Mesenchymal stem cell (in vitro differentiated cells and primary cell): ENCODE results near the gene LRRN2.

Experiments used
- DNase-seq: peaks from one replicate; pipeline ENCODE4 v3.0.0-alpha.2; 2013
- H2AFZ ChIP-seq: one replicate; pipeline ENCODE4 v1.6.1; 2013; ENCODE audit warnings: low read depth, mild to moderate bottlenecking, control low read depth, inconsistent platforms, low read length, moderate library complexity
- H2AK5ac ChIP-seq: 2 replicates; pipeline ENCODE4 v1.6.1; 2013; ENCODE audit warnings: low read length, moderate library complexity, mild to moderate bottlenecking, inconsistent platforms; ENCODE audit not compliant: severe bottlenecking
- H2BK120ac ChIP-seq: one replicate; pipeline ENCODE4 v1.6.1; 2013; ENCODE audit warnings: low read depth, mild to moderate bottlenecking, inconsistent platforms, low read length, moderate library complexity
- H2BK12ac ChIP-seq, 2 experiments: one replicate each; pipeline ENCODE4 v1.6.1; 2013; ENCODE audit warnings: inconsistent platforms in 2 of 2, low read length in 2 of 2, mild to moderate bottlenecking in 2 of 2, moderate library complexity in 2 of 2, control low read depth in 1 of 2
- H2BK15ac ChIP-seq: one replicate; pipeline ENCODE4 v1.6.1; 2013; ENCODE audit warnings: mild to moderate bottlenecking, low read depth, inconsistent platforms; ENCODE audit not compliant: poor library complexity, severe bottlenecking
- H2BK5ac ChIP-seq: 2 replicates; pipeline ENCODE4 v1.6.1; 2013; ENCODE audit warnings: low read depth, mild to moderate bottlenecking, low read length, control low read depth, inconsistent platforms; ENCODE audit not compliant: poor library complexity, severe bottlenecking
- H3K14ac ChIP-seq, 2 experiments: one replicate each; pipeline ENCODE4 v1.6.1; 2013; ENCODE audit warnings: inconsistent platforms in 2 of 2, low read length in 2 of 2, control low read depth in 1 of 2, mild to moderate bottlenecking in 1 of 2, moderate library complexity in 1 of 2
- H3K18ac ChIP-seq, 2 experiments: one replicate each; pipeline ENCODE4 v1.6.1; 2013; ENCODE audit warnings: inconsistent platforms in 2 of 2, low read length in 2 of 2, control low read depth in 1 of 2, low read depth in 1 of 2, mild to moderate bottlenecking in 1 of 2
- H3K23ac ChIP-seq, 2 experiments: one replicate each; pipeline ENCODE4 v1.6.1; 2013; ENCODE audit warnings: inconsistent platforms in 2 of 2, low read length in 2 of 2, mild to moderate bottlenecking in 2 of 2, moderate library complexity in 2 of 2, control low read depth in 1 of 2
- H3K27ac ChIP-seq: 2 replicates; pipeline ENCODE4 v1.5.1; 2013; ENCODE audit warnings: mild to moderate bottlenecking, moderate library complexity, low read length, control low read depth, inconsistent platforms; ENCODE audit not compliant: poor library complexity, severe bottlenecking
- H3K27me3 ChIP-seq, 2 experiments: 2 replicates each; pipeline versions ENCODE4 v1.6.1 to v1.7.0; 2013; ENCODE audit warnings: low read length in 2 of 2, mild to moderate bottlenecking in 2 of 2, moderate library complexity in 2 of 2, control low read depth in 1 of 2, inconsistent platforms in 1 of 2; ENCODE audit not compliant: control insufficient read depth in 1 of 2, insufficient read depth in 1 of 2
- H3K36me3 ChIP-seq, 2 experiments: 2 replicates each; pipeline versions ENCODE4 v1.6.1 to v1.7.0; 2013; ENCODE audit warnings: low read length in 2 of 2, control low read depth in 1 of 2, inconsistent platforms in 1 of 2, low read depth in 1 of 2, mild to moderate bottlenecking in 1 of 2; ENCODE audit not compliant: insufficient read depth in 2 of 2, control insufficient read depth in 1 of 2
- H3K4ac ChIP-seq, 2 experiments: one replicate each; pipeline ENCODE4 v1.6.1; 2013; ENCODE audit warnings: inconsistent platforms in 2 of 2, low read length in 2 of 2, mild to moderate bottlenecking in 2 of 2, moderate library complexity in 2 of 2, control low read depth in 1 of 2, low read depth in 1 of 2
- H3K4me1 ChIP-seq: 2 replicates; pipeline ENCODE4 v1.6.1; 2013; ENCODE audit warnings: low read depth, low read length, control low read depth; ENCODE audit not compliant: control insufficient read depth, insufficient read depth
- H3K4me2 ChIP-seq: 2 replicates; pipeline ENCODE4 v1.6.1; 2013; ENCODE audit warnings: low read length, mild to moderate bottlenecking, inconsistent platforms; ENCODE audit not compliant: poor library complexity, severe bottlenecking
- H3K4me3 ChIP-seq, 2 experiments: 2 replicates each; pipeline versions ENCODE4 v1.5.1 to v1.7.0; 2013; ENCODE audit warnings: low read length in 2 of 2, mild to moderate bottlenecking in 2 of 2, control low read depth in 1 of 2, low read depth in 1 of 2; ENCODE audit not compliant: insufficient read depth in 1 of 2
- H3K79me1 ChIP-seq: replicated peaks from 2 replicates; pipeline ENCODE4 v1.6.1; 2013; ENCODE audit warnings: mild to moderate bottlenecking, control low read depth, low read length, inconsistent platforms; ENCODE audit not compliant: poor library complexity, severe bottlenecking
- H3K9ac ChIP-seq: 2 replicates; pipeline ENCODE4 v1.7.0; 2013; ENCODE audit warnings: mild to moderate bottlenecking, low read length, moderate library complexity
- H3K9me3 ChIP-seq: 2 replicates; pipeline ENCODE4 v1.7.0; 2013; ENCODE audit warnings: mild to moderate bottlenecking, low read length; ENCODE audit not compliant: control insufficient read depth
- H4K8ac ChIP-seq: one replicate; pipeline ENCODE4 v1.6.1; 2013; ENCODE audit warnings: inconsistent platforms, mild to moderate bottlenecking, low read length, moderate library complexity
- H4K91ac ChIP-seq: one replicate; pipeline ENCODE4 v1.6.1; 2013; ENCODE audit warnings: mild to moderate bottlenecking, low read length, inconsistent platforms
- WGBS: methylation state at CpG from one replicate; pipeline ENCODE4 v1.1.7; 2013; ENCODE audit warnings: mixed read lengths; 5-methylcytosine and 5-hydroxymethylcytosine counted together

The LRRN2 gene

GRCh38 chr1:204600968-204601367 is 84.6 kb downstream of the LRRN2 start:
- WGBS: 95% methylated on average over 4 of the region's 4 CpGs
- H3K4me2 ChIP-seq: no peak overlapping the region

GRCh38 chr1:204600203-204600602 is 85.3 kb downstream of the LRRN2 start:
- Histone ChIP-seq H3K4me2 (no peak overlapping the region), H2BK5ac (no peak overlapping the region), H2BK120ac (no peak overlapping the region), H4K91ac (peak overlapping the region; percentile 32), H3K27ac (no peak overlapping the region), H4K8ac (no peak overlapping the region), H3K27me3 (peaks cover 24 to 54% of the 10 kb centered on the region in 2 experiments), H2AK5ac (no peak overlapping the region), H3K4me3 (no peak overlapping the region), H2BK15ac (no peak overlapping the region), H3K4ac (no peak overlapping the region), H3K14ac (no peak overlapping the region), H3K9me3 (no peaks in the 10 kb centered on the region), H2BK12ac (no peak overlapping the region), H3K9ac (no peak overlapping the region), H2AFZ (no peak overlapping the region), H3K4me1 (no peaks in the 10 kb centered on the region), H3K79me1 (no peaks in the 10 kb centered on the region), H3K36me3 (no peaks in the 10 kb centered on the region), H3K23ac (no peak overlapping the region), H3K18ac (no peak overlapping the region)
- WGBS: 86% methylated on average over 5 of the region's 5 CpGs
- DNase-seq: no peak

More at GRCh38 chr1:204600968-204601367, 84.6 kb downstream of the LRRN2 start:
- Histone ChIP-seq H3K9me3 (no peaks in the 10 kb centered on the region), H3K4ac (no peak overlapping the region), H2AFZ (no peak overlapping the region), H3K23ac (no peak overlapping the region), H3K79me1 (no peaks in the 10 kb centered on the region), H4K8ac (no peak overlapping the region), H2AK5ac (no peak overlapping the region), H3K9ac (no peak overlapping the region), H2BK5ac (no peak overlapping the region), H3K27ac (no peak overlapping the region), H2BK12ac (no peak overlapping the region), H3K18ac (no peak overlapping the region), H3K4me1 (no peaks in the 10 kb centered on the region), H3K36me3 (no peaks in the 10 kb centered on the region), H4K91ac (no peak overlapping the region), H2BK120ac (no peak overlapping the region), H2BK15ac (no peak overlapping the region), H3K14ac (no peak overlapping the region), H3K4me3 (no peak overlapping the region), H3K27me3 (peaks cover 24 to 61% of the 10 kb centered on the region in 2 experiments)
- DNase-seq: no peak

GRCh38 chr1:204599596-204599995 is 85.9 kb downstream of the LRRN2 start:
- Histone ChIP-seq H2BK12ac (no peak overlapping the region), H2BK120ac (no peak overlapping the region), H3K4ac (no peak overlapping the region), H2BK5ac (no peak overlapping the region), H3K18ac (no peak overlapping the region), H3K79me1 (no peaks in the 10 kb centered on the region), H3K14ac (no peak overlapping the region), H3K4me3 (no peak overlapping the region), H3K27me3 (peaks cover 24 to 51% of the 10 kb centered on the region in 2 experiments), H3K23ac (no peak overlapping the region), H4K91ac (no peak overlapping the region), H2BK15ac (no peak overlapping the region), H3K4me1 (peaks cover 2% of the 10 kb centered on the region), H3K36me3 (no peaks in the 10 kb centered on the region), H4K8ac (no peak overlapping the region), H2AFZ (no peak overlapping the region), H3K27ac (no peak overlapping the region), H3K4me2 (no peak overlapping the region), H3K9me3 (no peaks in the 10 kb centered on the region), H3K9ac (no peak overlapping the region), H2AK5ac (no peak overlapping the region)
- DNase-seq: no peak
- WGBS: 91% methylated on average over 10 of the region's 10 CpGs

- Histone ChIP-seq H4K91ac (no peak overlapping the region), H3K79me1 (no peaks in the 10 kb centered on the region), H2BK15ac (no peak overlapping the region), H2BK5ac (no peak overlapping the region), H2BK12ac (no peak overlapping the region), H2AFZ (no peak overlapping the region), H3K14ac (no peak overlapping the region), H2AK5ac (no peak overlapping the region), H3K4me1 (peaks cover 3% of the 10 kb centered on the region), H3K9me3 (no peaks in the 10 kb centered on the region), H4K8ac (no peak overlapping the region), H3K36me3 (no peaks in the 10 kb centered on the region), H3K27ac (no peak overlapping the region), H3K4me3 (no peak overlapping the region), H2BK120ac (no peak overlapping the region), H3K9ac (no peak overlapping the region), H3K27me3 (peaks cover 24 to 48% of the 10 kb centered on the region in 2 experiments), H3K4ac (no peak overlapping the region), H3K4me2 (no peak overlapping the region), H3K23ac (no peak overlapping the region), H3K18ac (no peak overlapping the region)
- no peak for DNase-seq
- WGBS: 83% methylated on average over 8 of the region's 8 CpGs
These were observed 86.4 kb downstream of the LRRN2 start for GRCh38 chr1:204599098-204599497.
